Measurements from ENCODE around the gene BAG3.
A peak's percentile ranks its signal among the peaks of the same experiment; 100 is the strongest.

The BAG3 gene

DNA sequence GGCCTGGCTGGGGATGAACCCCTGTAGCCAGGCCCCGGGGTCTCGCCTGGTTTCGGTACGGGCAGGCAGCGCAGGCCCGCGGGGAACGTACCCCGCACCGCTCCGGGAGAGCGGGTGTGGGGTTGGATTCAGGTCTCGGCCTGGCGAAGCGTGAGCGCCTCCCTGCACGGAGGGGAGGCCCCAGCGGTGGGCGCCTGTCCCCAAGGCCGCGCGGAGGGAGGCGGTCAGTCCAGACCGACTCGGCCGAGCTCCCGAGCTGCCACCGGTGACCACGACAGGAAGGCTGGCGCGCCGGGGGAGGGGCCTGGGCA lies 74.3 kb downstream of the BAG3 start:
- no peak for DNase-seq (ENCODE audit: low read depth in 2 of 2)
- H3K4me3 ChIP-seq (replicated peaks in 1 of 2; ENCODE audit: low read depth in 2 of 2, low read length in 2 of 2): peak overlapping the region; percentile 46 to 64
- TF ChIP-seq, protein P1, sequence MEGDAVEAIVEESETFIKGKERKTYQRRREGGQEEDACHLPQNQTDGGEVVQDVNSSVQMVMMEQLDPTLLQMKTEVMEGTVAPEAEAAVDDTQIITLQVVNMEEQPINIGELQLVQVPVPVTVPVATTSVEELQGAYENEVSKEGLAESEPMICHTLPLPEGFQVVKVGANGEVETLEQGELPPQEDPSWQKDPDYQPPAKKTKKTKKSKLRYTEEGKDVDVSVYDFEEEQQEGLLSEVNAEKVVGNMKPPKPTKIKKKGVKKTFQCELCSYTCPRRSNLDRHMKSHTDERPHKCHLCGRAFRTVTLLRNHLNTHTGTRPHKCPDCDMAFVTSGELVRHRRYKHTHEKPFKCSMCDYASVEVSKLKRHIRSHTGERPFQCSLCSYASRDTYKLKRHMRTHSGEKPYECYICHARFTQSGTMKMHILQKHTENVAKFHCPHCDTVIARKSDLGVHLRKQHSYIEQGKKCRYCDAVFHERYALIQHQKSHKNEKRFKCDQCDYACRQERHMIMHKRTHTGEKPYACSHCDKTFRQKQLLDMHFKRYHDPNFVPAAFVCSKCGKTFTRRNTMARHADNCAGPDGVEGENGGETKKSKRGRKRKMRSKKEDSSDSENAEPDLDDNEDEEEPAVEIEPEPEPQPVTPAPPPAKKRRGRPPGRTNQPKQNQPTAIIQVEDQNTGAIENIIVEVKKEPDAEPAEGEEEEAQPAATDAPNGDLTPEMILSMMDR (IDR thresholded peaks at IDR 0.05; ENCODE audit: low read depth, low read length): no peak

DNA sequence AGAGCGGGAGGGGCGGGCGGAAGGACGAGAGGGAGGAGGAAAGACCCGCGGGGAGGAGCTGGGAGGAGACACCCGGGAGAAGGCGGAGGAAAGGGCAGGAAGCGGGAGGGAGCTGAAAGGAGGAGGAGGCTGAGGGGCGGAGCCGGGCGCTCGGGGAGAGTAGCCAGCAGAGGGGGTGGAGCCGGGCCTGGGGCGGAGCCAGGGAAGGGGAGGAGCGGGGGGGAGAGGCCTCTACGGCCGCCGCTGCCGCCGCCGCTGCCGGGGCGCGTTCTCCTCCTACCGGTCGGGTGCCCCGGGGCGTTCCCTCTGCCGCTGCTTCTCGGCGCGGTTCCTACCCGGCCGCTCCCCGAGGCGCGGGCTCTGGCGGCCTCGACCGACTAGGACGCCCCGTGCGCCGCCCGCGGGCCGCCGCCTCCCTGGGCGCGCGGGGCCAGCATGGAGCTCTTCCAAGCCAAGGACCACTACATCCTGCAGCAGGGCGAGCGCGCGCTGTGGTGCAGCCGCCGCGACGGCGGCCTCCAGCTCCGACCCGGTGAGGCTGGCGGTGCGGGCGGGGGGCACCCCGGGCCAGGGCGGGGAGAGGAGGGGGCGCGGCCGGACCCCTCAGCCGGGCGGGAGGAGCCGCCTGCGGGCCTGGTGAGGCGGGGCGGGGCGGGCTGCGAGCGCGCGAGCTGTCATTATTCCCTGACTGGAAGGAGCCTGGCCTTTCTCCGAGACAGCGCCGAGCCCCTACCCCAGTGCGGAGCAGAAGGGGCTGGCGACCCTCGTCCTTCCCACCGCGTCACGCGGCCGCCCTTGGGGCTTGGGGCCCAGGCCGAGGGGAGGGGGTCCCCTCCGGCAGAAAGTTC lies 74.9 kb downstream of the BAG3 start, which contains the start of gene INPP5F:
TSS of gene INPP5F (plus strand) at position 223 of the 848 bp plus-strand sequence. CDS start at position 436, 213 bp downstream.
- H3K4me3 ChIP-seq (replicated peaks in 1 of 2; ENCODE audit: low read depth in 2 of 2, low read length in 2 of 2): peak within 1 kb of the TSS; percentile 64 to 71
- TF ChIP-seq, protein P1 (IDR thresholded peaks at IDR 0.05; ENCODE audit: low read depth, low read length): peak; percentile 1
- DNase-seq (ENCODE audit: low read depth in 2 of 2): peak; percentile 98

DNA sequence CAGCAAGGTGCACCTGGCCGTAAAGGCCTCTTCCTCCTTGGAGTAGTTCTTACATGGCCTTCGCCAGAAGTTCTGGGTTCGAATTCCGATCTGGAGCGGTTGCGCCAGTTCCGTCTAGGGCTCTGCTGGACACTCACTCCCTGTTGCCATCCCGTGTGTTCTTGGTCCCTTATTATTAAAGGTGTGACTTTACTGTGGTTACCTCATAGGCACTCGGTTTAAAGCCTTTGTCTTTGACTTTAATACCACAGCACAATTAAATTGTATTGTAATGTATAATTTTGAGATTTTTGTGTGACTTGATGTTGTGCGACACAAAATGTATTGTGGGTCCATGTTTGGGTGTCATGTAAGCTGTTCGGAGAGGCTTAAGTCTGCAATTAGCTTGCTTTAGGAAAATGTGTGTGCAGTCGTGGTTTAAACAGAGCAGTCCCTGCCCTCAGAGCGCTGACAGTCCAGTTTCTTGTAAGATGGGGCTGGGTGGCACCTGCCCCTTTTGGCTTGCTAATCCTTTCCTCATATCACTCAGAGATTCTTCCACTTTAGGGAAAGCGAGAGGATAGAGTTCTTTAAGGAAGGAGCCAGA lies 75.6 kb downstream of the BAG3 start:
- DNase-seq (ENCODE audit: low read depth in 2 of 2): no peak
- TF ChIP-seq, protein P1 (IDR thresholded peaks at IDR 0.05; ENCODE audit: low read depth, low read length): no peak
- H3K4me3 ChIP-seq (replicated peaks in 1 of 2; ENCODE audit: low read depth in 2 of 2, low read length in 2 of 2): peak overlapping the region; percentile 61 to 71

Measured in cardiac fibroblast (primary cell).